Left renal pelvis (tissue), 4 donors: Measurements from ENCODE around the gene FAM171A1. TPM values are rescaled to one million over a fixed set of nuclear protein-coding genes. Genes with fewer than 3 reads are reported as not detected.
"Not testable (repeated sequence)": the region's sequence is repeated elsewhere in the genome, so short reads cannot be mapped to it uniquely, and the experiment has no call there.

ENCODE experiments used
- DNase-seq, 4 donors: peaks; one replicate each; pipeline ENCODE4 v3.0.0-alpha.2; 2013; ENCODE audit warnings: low read depth in 4 of 4, low spot score in 3 of 4
- polyA plus RNA-seq, 4 donors: library from polyadenylated mRNA; unstranded; fragments of 120-200 nt; gene quantifications; one replicate each; pipeline ENCODE4 v1.2.1, GENCODE V29; 2013; ENCODE audit not compliant: insufficient read length in 4 of 4

Gene FAM171A1
- polyA plus RNA-seq, 4 donors = 55.5 to 93.7 (median 87.1) TPM

DNA sequence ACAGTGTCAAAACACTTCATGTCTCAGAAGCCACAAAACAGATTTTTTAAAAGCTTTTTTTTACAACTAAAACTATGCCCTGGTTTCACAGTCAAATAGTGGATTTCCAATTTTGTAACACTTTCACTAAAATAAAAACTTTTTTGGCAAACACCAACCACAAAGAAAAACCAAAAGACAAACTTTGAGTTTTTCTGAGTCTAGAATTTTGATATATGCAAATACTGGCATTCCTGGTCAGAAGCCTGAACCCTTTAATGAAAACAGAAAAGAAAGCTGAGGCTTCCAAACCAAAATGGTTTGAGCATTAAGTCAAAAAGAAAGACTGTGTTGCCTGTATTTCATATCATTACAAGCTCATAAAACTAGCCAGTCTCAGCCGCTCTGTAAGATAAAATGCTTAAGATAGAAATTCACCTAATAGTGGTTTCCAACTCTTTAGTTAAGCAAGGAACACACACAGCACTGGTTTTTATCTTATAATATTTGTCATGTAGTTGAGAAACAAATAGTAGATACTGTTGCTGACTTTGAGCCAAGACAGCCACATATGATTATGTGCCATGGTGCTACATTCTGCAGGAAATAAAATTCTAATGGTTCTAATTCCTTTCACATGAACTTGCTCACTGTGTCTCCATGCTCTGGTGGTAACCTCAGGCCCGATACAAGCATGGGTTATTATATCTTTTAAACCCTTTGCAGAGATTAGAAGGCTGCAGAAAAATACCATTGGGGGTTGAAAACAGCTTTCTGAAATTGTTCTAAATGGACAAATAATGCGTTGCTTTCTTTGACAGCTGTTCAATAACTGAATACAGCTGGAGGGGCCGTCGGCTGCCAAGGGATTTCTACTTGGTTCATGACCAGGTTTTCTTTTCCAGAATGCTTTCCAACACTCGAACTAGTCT is 49.4 kb downstream of the FAM171A1 start:
- no peak for DNase-seq

DNA sequence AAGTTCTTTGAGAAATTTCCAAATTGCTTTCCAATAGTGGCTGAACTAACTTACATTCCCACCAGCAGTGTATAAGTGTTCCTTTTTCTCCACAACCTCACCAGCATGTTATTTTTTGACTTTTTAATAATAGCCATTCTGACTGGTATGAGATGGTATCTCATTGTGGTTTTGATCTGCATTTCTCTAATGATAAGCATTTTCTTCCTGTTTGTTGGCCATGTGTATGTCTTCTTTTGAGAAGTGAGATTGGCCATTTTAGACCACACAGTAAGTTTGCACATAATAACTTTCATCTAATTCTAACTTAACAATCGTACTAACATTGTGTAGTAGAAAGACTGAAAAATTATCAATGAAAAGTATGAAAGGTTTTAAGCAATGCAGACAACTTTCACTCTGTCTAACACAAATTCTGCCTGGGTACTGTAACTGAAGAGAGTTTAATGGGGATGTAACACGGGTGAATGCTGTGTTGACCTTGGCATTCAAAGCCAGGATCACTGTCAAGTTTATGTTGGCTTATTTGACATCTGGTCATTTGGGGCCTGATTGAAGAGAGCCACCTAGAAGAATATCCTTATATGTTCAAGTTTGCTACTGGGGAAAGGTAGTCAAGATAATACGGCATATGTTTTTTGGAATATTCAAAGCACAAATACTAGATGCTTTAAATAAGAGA is 50.4 kb downstream of the FAM171A1 start:
- DNase-seq = no peak

DNA sequence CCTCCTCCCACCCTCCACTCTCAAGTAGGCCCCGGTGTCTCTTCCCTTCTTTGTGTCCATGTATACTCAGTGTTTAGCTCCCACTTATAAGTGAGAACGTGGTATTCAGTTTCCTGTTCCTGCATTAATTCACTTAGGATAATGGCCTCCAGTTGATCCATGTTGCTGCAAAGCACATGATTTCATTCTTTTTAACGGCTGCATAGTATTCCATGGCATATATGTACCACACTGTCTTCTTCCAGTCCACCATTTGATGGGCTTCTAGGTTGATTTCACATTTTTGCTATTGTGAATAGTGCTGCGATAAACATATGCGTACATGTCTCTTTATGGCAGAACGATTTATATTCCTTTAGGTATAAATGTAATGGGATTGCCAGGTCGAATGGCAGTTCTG is 51.0 kb downstream of the FAM171A1 start:
- no peak for DNase-seq

DNA sequence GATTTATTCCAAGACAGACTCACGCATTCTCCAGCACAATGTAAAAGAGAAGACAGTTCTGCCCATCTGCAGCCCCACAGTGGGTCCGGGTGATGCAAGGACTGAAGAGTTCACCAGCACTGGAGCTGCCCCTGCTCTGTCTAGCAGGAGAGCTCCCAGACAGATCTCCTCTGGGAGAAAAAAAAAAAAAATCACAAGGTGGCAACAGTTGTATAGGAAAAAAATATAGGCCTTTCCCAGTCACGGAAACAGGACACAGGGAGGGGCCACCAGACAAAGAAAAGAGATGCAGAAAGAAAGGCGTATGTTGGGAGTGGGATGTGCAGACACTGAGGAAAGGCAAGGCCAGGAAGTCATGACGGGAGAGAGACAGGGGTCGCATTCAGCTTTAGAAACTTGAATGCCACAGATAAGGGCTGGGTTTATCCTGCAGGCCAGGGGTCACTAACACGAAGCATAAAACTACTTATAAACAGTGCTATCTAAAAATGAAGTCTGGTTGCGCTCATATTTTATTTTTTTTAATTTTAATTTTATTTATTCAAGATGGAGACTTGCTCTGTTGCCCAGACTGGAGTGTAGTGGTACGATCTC is 54.1 kb downstream of the FAM171A1 start:
- no peak for DNase-seq

DNA sequence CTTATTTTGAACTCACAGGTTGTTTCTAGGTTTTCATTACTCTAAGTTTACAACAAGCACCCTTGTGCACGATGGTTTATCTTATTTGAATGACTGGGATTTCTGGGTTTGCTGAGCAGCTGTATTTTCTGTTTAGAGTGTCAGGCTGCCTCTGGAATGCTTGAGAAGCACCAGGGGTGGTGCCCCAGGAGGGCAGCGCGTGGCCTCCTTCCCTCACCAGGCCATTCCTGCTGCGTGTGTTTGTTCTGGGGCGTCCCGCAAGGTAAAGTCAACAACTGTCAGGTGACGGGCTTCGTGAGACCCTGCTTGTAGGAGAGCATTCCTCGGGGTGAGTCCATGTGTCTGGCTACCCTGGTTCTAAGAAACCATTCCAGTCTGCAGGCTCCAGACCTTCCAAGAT is 54.9 kb downstream of the FAM171A1 start:
- no peak for DNase-seq

DNA sequence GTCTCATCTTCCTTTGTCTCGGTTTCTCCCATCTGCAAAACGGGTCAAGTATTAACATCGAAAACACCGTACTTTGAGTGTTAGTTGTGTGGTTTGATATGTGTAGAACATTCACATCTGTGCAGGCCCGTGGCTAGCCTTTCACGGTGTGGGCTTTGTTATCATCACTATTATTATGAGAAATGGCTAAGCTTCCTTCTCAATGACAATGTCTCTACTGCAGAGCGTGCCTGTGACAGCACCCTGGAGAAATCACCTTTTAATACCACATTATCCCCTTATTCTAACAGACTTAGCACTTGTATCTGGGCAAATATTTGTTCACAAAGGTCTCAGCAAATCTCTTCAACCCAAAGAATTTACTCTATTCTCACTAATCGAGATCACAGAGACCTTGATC is 55.8 kb downstream of the FAM171A1 start:
- DNase-seq = no peak

DNA sequence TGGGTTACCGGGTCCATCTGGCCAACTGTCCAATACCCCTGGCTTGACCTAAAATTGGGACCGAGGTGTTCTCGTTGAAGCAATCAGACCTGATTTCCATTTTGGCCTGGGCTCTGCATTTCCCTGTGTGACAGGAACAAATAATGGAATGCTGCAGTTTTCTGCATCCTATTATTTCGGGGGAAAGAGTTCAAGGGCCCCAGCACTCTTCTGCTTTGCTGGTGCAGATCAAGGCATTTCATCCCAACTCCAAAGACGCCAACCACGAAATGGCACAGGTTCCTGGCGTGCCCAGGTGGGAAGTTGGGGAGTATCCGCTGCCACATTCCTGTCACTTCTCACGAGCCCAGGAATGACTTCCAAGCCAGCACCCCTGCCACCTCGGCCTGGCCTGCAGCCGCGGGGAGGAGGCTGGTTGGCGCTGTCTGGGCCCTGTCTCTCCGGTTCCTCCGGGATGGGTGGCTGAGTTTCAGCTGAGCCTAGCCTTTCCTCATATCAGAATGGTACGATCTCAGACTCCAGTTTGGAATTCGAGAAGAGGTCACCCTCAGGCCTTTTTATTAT is 56.5 kb downstream of the FAM171A1 start:
- no peak for DNase-seq

DNA sequence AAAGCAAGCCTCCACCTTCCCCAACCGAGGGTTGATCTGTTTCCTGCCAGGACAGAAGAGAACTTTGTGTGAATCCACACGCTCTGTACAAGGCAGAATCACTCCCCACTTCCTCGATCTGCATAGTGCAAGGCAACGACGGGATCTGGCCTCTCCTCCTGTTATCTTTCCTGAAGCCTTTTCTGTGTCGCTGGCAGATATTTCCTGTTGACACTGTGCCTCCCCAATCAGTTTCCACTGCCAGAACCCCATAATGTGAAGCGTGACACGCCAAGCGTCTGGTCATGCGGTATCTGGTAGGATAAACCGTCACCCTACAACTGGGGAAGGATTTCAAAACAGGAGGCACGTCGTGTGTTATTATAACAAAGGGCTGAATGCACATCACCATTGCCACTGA is 57.2 kb downstream of the FAM171A1 start:
- DNase-seq = no peak

DNA sequence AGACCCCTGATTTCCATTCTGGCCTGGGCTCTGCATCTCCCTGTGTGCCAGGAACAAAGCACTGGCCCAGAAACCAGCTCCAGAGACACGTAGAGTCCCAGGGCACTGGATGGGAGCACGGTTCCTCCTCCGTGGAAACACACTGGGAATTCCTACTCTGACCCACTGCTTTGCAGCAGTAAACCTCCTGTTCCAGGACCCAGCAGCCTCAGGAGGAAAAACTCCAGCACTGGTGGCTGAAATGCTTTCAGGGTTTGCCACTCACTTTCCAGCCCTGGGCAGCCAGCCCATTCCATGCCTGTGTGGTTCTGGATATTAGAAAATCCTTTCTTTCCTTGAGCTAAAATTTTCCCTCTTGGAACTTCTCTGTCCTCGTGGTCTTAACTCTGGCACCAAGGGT is 58.0 kb downstream of the FAM171A1 start:
- no peak for DNase-seq

DNA sequence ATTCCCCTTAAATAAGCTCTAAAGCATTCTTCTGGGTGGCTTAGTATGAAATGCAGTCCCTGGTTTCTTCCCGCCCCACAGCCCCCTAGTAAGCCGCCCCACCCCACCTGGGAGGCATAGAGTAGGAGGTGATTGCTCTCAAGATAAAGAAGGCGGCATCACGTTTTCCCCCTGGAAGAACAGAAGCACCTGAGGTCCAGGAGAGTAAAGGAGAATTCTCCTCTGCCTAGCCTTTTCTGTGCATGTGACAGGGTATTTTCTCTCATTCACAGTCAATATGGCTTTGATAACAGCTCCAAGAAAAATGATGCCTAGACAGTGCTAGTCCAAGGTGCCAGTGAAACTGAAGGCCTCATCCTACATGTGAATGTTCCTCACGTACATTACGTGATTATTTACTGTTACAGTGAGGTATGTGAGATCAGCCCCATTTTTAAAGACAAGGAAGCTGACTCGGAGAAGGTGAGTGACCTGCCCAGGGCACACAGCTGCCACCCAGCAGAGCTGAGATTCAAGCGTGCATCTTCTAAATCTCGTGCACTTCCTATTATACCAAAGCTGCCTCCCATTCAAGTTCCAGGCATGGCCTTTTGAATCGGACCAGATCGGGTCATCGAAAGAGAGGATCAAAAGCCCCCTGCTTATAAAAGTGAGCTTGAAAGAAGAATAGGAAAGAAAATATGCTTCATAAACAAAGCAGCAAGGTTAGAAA is 59.4 kb downstream of the FAM171A1 start:
- DNase-seq = no peak

DNA sequence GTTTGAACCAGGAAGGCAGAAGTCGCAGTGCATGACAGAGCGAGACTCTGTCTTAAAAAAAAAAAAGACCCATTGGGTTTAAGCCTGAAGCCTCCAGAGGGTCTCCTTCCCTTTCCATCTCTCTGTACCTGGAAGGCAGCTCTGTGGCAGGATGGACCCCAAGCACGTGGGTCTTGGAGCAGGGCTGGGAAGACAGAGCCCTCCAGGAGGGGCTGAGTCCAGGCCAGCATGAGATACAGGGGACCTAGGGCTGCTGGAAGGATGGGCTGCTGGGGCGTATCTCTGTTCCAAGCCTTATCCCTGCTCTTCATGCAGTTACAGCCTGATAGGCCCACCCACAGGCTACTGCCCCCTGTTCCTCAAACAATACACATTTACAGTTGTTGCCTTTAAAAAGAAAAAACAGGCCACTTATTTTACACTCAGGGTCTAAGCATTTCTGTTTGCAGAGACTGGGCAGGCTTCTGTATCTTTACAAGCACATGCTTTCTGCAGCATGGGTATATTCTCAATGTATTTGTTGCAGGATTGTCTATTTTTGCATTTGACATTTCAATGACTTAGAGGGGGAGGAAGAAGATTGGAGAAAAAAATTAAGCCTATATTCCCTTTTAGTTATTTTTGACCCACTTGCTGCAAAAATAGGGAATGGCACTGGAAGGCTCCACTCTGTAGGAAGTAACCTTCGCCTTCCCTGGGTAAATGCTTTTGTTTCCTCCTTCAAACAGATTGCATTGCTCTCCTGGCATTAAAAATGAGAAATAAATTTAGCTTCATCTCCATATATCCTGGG is 60.1 kb downstream of the FAM171A1 start:
- no peak for DNase-seq

DNA sequence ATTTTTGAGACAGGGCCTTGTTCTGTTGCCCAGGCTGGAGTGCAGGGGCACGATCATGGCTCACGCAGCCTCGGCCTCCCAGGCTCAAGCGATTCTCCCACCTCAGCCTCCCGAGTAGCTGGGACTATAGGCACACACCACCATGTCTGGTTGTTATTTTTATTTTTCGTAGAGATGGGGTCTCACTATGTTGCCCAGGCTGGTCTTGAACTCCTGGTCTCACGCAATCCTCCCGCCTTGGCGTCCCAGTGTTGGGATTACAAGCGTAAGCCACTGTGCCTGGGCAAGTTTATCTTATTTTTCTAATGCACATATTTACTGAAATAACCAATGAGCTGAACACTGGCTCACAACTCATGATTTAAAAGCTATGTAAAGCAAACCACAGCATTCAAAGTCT is 61.9 kb downstream of the FAM171A1 start:
- no peak for DNase-seq

DNA sequence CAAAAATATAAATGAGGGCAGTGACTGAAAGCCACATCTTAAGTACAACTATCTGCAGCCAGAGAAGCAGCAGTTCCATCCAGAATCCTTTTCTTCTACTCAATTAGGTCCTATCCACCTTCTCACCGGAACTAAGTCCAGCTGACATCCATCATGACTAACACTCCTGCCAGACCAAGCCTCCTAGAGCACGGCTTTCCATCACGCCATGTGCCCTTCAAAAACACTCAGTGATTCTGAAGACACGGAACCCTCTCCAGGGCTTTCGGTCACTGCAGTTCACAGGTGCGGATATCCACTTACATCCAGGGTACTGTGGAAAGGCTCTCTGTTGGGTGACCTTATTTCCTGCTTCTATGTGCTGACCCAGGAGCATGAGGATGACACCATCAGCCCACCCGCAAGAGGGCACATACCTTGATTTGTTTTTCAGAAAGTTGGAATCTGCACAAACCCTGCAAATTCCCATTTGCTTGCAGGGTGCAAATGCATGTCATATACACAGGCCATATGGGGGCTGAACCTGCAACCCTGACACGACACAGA is 64.3 kb downstream of the FAM171A1 start:
- no peak for DNase-seq

DNA sequence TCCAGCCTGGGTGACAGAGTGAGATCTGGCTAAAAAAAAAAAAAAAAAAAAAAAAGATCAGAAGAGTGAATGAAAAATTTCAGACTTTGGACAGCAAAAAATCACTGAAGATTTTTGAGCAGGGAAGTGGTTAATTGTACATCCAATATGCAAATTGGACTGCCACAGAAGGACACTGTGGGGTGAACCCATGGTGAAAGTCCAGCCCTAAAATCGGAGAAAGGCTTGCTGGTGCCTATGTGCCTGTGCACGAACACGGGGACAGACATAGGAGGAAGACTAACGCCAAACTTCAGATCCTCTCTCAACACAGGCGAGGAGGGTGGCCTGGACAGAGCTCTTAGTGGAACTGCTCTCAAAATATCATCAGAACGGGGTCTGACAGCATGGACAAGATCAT is 65.5 kb downstream of the FAM171A1 start:
- no peak for DNase-seq

DNA sequence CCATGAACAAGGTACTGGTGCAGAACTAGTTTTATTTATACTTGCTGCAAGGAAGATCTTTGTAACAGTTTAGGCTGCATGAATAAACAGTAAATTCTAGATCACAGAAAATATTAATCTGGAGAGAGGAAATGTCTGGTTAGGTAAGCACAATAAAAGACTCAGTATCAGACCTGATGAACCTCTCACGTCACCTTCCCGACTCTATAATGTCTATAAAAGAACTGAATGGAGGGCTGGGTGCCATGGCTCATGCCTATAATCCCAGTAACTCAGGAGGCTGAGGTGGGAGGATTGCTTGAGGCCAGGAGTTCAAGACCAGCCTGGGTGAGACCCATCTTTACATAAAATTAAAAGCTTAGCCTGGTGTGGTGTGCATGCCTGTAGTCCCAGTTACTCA is 65.9 kb downstream of the FAM171A1 start:
- no peak for DNase-seq

DNA sequence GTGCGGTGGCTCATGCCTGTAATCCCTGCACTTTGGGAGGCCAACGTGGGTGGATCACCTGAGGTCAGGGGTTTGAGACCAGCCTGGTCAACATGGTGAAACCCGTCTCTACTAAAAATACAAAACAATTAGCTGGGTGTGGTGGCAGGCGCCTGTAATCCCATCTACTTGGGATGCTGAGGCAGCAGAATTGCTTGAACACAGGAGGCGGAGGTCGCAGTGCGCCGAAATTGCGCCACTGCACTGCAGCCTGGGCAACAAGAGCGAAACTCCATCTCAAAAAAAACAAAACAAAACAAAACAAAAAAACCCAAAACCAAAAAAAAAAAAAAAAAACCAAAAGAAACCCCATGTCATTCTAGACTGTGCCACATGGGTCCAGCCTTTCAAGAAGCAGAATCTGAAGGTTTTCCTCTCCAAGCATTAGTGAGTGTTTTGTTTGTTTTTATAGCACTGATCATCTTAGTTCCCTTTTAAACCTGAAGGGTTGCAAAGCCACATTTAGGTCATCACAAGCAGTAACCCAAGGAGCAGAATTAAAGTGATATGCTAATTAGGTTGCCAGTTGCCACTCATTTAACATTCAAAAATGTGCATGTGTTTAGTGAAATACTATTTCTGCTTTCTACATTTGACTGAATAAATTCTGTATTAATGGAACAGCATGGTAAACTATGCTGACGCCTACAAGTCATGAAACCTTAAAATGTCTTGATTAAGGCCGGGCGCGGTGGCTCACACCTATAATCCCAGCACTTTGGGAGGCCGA is 68.7 kb downstream of the FAM171A1 start:
- DNase-seq = not testable (repeated sequence)

DNA sequence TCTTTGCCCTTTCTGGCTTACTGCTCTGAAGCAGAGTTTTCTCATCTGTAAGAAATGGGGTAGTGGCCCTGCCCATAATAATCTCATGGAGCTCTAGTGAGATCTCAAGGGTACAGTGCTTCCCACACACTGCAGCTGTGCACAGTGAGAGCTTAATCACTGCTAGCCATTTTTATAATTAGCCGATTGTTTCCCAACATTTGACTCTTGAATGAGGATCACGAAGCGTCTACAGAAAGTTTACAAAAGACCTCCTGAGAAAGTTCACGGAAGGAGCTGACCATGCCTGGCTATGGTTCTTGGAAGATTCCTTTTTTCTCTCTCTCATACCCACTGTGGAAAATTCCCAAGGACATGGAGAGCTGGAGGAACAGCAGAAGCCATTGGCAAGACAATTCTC is 70.4 kb downstream of the FAM171A1 start:
- DNase-seq = no peak

DNA sequence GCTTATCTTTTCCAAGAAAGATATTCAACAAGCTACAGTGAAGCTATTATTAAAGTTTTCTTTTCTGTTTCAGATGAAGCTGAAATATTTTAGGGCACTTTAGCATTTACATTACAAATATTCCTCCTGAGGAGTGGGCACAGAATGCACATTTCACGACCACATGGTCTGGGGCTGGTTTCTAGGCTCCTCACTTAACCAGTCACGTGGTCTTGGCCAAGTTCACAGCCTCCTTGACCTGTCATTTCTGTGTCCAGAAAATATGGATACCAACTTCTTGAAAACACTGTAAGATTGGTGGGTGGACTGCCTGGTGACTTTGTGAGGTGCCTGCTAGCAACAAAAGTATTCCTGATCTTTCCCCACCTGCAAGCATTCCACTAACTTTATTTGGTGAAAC is 70.9 kb downstream of the FAM171A1 start:
- no peak for DNase-seq

DNA sequence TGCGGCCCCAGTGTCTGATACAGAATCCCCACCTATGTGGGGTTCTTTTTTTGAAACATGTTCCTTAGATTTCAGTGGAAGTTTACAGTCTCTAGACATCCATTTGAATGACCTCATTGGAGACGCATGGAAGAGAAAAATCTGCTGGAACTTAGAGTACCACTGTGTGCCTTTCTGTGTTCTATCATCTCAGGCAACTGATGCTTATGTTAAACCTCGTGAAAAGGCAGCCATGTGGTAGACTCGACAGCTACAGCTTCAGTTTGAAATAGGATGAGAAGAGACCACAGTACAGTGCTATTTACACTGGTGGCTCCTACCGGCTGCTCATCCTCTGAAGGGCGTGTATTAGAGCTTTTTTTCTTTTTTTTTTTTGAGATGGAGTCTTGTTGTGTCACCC is 74.4 kb downstream of the FAM171A1 start:
- DNase-seq = no peak
